H9 (cell line): ENCODE results near the gene GPR84. TPM values are rescaled to one million over a fixed set of nuclear protein-coding genes. Genes with fewer than 3 reads are reported as not detected.

ENCODE experiments used
- DNase-seq: peaks from one replicate; pipeline ENCODE4 v3.0.0-alpha.2; 2017
- H2AFZ ChIP-seq: one replicate; pipeline ENCODE4 v1.6.1; 2013; ENCODE audit warnings: mild to moderate bottlenecking, low read length, control low read depth, moderate library complexity
- H2AK5ac ChIP-seq: 2 replicates; pipeline ENCODE4 v1.6.1; 2013; ENCODE audit warnings: low read length, control low read depth, mixed read lengths; ENCODE audit not compliant: insufficient read length
- H2BK120ac ChIP-seq: one replicate; pipeline ENCODE4 v1.6.1; 2013; ENCODE audit warnings: low read depth, mild to moderate bottlenecking, low read length, control low read depth, inconsistent platforms; ENCODE audit not compliant: poor library complexity, severe bottlenecking
- H2BK12ac ChIP-seq: 2 replicates; pipeline ENCODE4 v1.6.1; 2013; ENCODE audit warnings: low read length, control low read depth, mixed read lengths, low read depth; ENCODE audit not compliant: insufficient read length
- H2BK15ac ChIP-seq: 2 replicates; pipeline ENCODE4 v1.6.1; 2013; ENCODE audit warnings: low read depth, low read length, control low read depth
- H2BK20ac ChIP-seq: one replicate; pipeline ENCODE4 v1.6.1; 2013; ENCODE audit warnings: low read depth, mild to moderate bottlenecking, low read length, control low read depth, inconsistent platforms; ENCODE audit not compliant: poor library complexity, severe bottlenecking
- H2BK5ac ChIP-seq: 2 replicates; pipeline ENCODE4 v1.6.1; 2013; ENCODE audit warnings: low read length, control low read depth, mixed read lengths; ENCODE audit not compliant: insufficient read length
- H3K14ac ChIP-seq: 2 replicates; pipeline ENCODE4 v1.6.1; 2013; ENCODE audit warnings: low read length, control low read depth; ENCODE audit not compliant: insufficient read depth
- H3K18ac ChIP-seq: 2 replicates; pipeline ENCODE4 v1.6.1; 2013; ENCODE audit warnings: low read depth, mild to moderate bottlenecking, mixed read lengths, low read length, control low read depth; ENCODE audit not compliant: insufficient read length
- H3K23ac ChIP-seq: 2 replicates; pipeline ENCODE4 v1.6.1; 2013; ENCODE audit warnings: low read length, control low read depth, mixed read lengths, low read depth; ENCODE audit not compliant: insufficient read length
- H3K23me2 ChIP-seq: 2 replicates; pipeline ENCODE4 v1.6.1; 2013; ENCODE audit warnings: low read depth, mild to moderate bottlenecking, mixed read lengths, low read length, control low read depth; ENCODE audit not compliant: insufficient read length, poor library complexity, severe bottlenecking
- H3K27ac ChIP-seq: 2 replicates; pipeline ENCODE4 v1.5.1; 2013; ENCODE audit warnings: low read length, control low read depth, mixed read lengths, low read depth; ENCODE audit not compliant: insufficient read length
- H3K27me3 ChIP-seq: 2 replicates; pipeline ENCODE4 v1.6.1; 2013; ENCODE audit warnings: low read length, control low read depth, inconsistent platforms; ENCODE audit not compliant: insufficient read depth
- H3K4ac ChIP-seq: 2 replicates; pipeline ENCODE4 v1.6.1; 2013; ENCODE audit warnings: low read depth, mild to moderate bottlenecking, control low read depth, inconsistent platforms, low read length, moderate library complexity
- H3K4me1 ChIP-seq: 2 replicates; pipeline ENCODE4 v1.6.1; 2013; ENCODE audit warnings: low read length, control low read depth, inconsistent platforms; ENCODE audit not compliant: insufficient read depth
- H3K4me2 ChIP-seq: 2 replicates; pipeline ENCODE4 v1.6.1; 2013; ENCODE audit warnings: low read length, control low read depth, mixed read lengths; ENCODE audit not compliant: insufficient read length, insufficient read depth
- H3K56ac ChIP-seq: 2 replicates; pipeline ENCODE4 v1.6.1; 2013; ENCODE audit warnings: low read depth, mild to moderate bottlenecking, mixed read lengths, low read length, control low read depth; ENCODE audit not compliant: insufficient read length
- H3K79me1 ChIP-seq: 2 replicates; pipeline ENCODE4 v1.6.1; 2013; ENCODE audit warnings: low read depth, mild to moderate bottlenecking, moderate library complexity, low read length, control low read depth, inconsistent platforms; ENCODE audit not compliant: insufficient read depth, poor library complexity, severe bottlenecking
- H3K79me2 ChIP-seq: 2 replicates; pipeline ENCODE4 v1.6.1; 2013; ENCODE audit warnings: low read length, control low read depth, inconsistent platforms; ENCODE audit not compliant: insufficient read depth
- H3K9ac ChIP-seq: 2 replicates; pipeline ENCODE4 v1.6.1; 2013; ENCODE audit warnings: low read length, control low read depth, mixed read lengths; ENCODE audit not compliant: insufficient read length; ENCODE audit errors: extremely low read depth
- H3K9me3 ChIP-seq: one replicate; pipeline ENCODE4 v1.6.1; 2013; ENCODE audit warnings: low read depth, low read length, inconsistent platforms; ENCODE audit not compliant: control insufficient read depth
- H3T11ph ChIP-seq: one replicate; pipeline ENCODE4 v1.6.1; 2013; ENCODE audit warnings: mild to moderate bottlenecking, low read length, control low read depth, inconsistent platforms
- H4K20me1 ChIP-seq: one replicate; pipeline ENCODE4 v1.6.1; 2013; ENCODE audit not compliant: control insufficient read depth, insufficient read length, insufficient read depth
- H4K5ac ChIP-seq: 2 replicates; pipeline ENCODE4 v1.6.1; 2013; ENCODE audit warnings: low read depth, mild to moderate bottlenecking, mixed read lengths, low read length, control low read depth; ENCODE audit not compliant: insufficient read length
- H4K8ac ChIP-seq: replicated peaks from 2 replicates; pipeline ENCODE4 v1.6.1; 2013; ENCODE audit warnings: low read length, control low read depth, mixed read lengths, low read depth; ENCODE audit not compliant: insufficient read length
- H4K91ac ChIP-seq: 2 replicates; pipeline ENCODE4 v1.6.1; 2013; ENCODE audit warnings: low read depth, mild to moderate bottlenecking, moderate library complexity, mixed read lengths, low read length, control low read depth; ENCODE audit not compliant: insufficient read length
- H3K27ac Mint-ChIP-seq, 3 experiments: 2 replicates in 2 of 3; 3 replicates in 1 of 3; pipeline ENCODE4 v1.8.0; 2020 to 2021; ENCODE audit warnings: mixed read lengths in 3 of 3, mild to moderate bottlenecking in 1 of 3, moderate library complexity in 1 of 3
- H3K27me3 Mint-ChIP-seq: 2 replicates; pipeline ENCODE4 v1.8.0; 2021; ENCODE audit warnings: low read depth, mild to moderate bottlenecking, moderate library complexity, mixed read lengths
- H3K36me3 Mint-ChIP-seq, 3 experiments: 2 replicates in 2 of 3; 3 replicates in 1 of 3; pipeline ENCODE4 v1.8.0; 2020 to 2021; ENCODE audit warnings: low read depth in 3 of 3, mixed read lengths in 3 of 3; ENCODE audit not compliant: insufficient read depth in 1 of 3
- H3K4me1 Mint-ChIP-seq, 2 experiments: 2 replicates each; pipeline ENCODE4 v1.8.0; 2020; ENCODE audit warnings: mixed read lengths in 2 of 2
- H3K4me3 Mint-ChIP-seq, 2 experiments: 2 replicates in 1 of 2; 3 replicates in 1 of 2; pipeline ENCODE4 v1.8.0; 2020 to 2021; ENCODE audit warnings: mild to moderate bottlenecking in 2 of 2, mixed read lengths in 2 of 2, moderate library complexity in 1 of 2
- H3K9me3 Mint-ChIP-seq, 2 experiments: 2 replicates in 1 of 2; 3 replicates in 1 of 2; pipeline ENCODE4 v1.8.0; 2020; ENCODE audit warnings: mild to moderate bottlenecking in 2 of 2, mixed read lengths in 2 of 2, moderate library complexity in 1 of 2
- CTCF ChIP-seq: fragments of 200-600 bp; sonication (generic); conservative IDR thresholded peaks from 3 replicates; pipeline ENCODE4 v1.8.0; 2021; ENCODE audit warnings: antibody characterized with exemption, mild to moderate bottlenecking
- WGBS: extraction: QIAGEN DNeasy Blood & Tissue Kit; methylation state at CpG from one replicate; pipeline ENCODE4 v1.1.7; 2013; ENCODE audit warnings: missing lambda C conversion rate, low lambda C conversion rate, mixed read lengths; ENCODE audit not compliant: insufficient read length; ENCODE audit errors: extremely low coverage; 5-methylcytosine and 5-hydroxymethylcytosine counted together
- total RNA-seq: library from RNA; stranded (reverse); gene quantifications from 2 replicates; pipeline ENCODE4 v1.2.1, GENCODE V29; 2021

GPR84 gene
- total RNA-seq, 1 experiment from 2014 or later = not detected

- H3K9me3 ChIP-seq = no peaks in the 10 kb centered on the region
- peak overlapping the region; percentile 28 for H3K18ac ChIP-seq
- H3K27me3 ChIP-seq = no peaks in the 10 kb centered on the region
- H3K4me1 ChIP-seq = peaks cover 18% of the 10 kb centered on the region
- no peaks in the 10 kb centered on the region for H3K79me2 ChIP-seq
- H3K23me2 ChIP-seq = peaks cover 8% of the 10 kb centered on the region
- H4K5ac ChIP-seq = no peak overlapping the region
- Mint-ChIP-seq H3K27me3 (peaks cover 24% of the 10 kb centered on the region), H3K9me3 (no peaks in the 10 kb centered on the region), H3K36me3 (peaks cover 21 to 35% (median 32%) of the 10 kb centered on the region in 3 experiments), H3K27ac (peak overlapping the region; percentile 93 to 97 (median 97)), H3K4me3 (peak overlapping the region; percentile 71 to 88), H3K4me1 (peaks cover 49 to 55% of the 10 kb centered on the region in 2 experiments)
- no peak overlapping the region for H2BK5ac ChIP-seq
- H3K14ac ChIP-seq = no peak overlapping the region; the same call in 1 of the 2 replicates
- no peak overlapping the region for H2BK120ac ChIP-seq
- no peak overlapping the region for H4K91ac ChIP-seq
- H4K8ac ChIP-seq = no peak overlapping the region
- H3K4me2 ChIP-seq = peak overlapping the region; percentile 65
- no peaks in the 10 kb centered on the region for H4K20me1 ChIP-seq
- no peak overlapping the region for H2BK20ac ChIP-seq
- no peak overlapping the region for H3K56ac ChIP-seq
- no peak overlapping the region for H3K23ac ChIP-seq
- peak; percentile 81 for DNase-seq
- no peak for TF ChIP-seq CTCF
- no peak overlapping the region for H2AK5ac ChIP-seq
- no peak overlapping the region for H3K27ac ChIP-seq
- WGBS = no CpG with 5 or more reads among the region's 21 CpGs
- H3K4ac ChIP-seq = no peak overlapping the region
- H3T11ph ChIP-seq = no peak overlapping the region
- H3K9ac ChIP-seq = no peak overlapping the region
- no peak overlapping the region for H2AFZ ChIP-seq
- H2BK15ac ChIP-seq = no peak overlapping the region
- no peak overlapping the region for H2BK12ac ChIP-seq
- H3K79me1 ChIP-seq = no peaks in the 10 kb centered on the region
Measured at GRCh38 chr12:54352022-54352531, 12.2 kb downstream of the GPR84 start.
